ENCODE results near the gene RHOH. TPM values are rescaled to one million over a fixed set of nuclear protein-coding genes. Genes with fewer than 3 reads are reported as not detected.
A peak's percentile ranks its signal among the peaks of the same experiment; 100 is the strongest.

The RHOH gene
- total and polyA plus RNA-seq, 9 of the 15 experiments (the other 6 are each of a cell fraction or from before 2014, with no cell fraction given), result 14.3 to 37.7 (median 23.2) TPM

- TF ChIP-seq PBX2 (CRISPR knock-in tag; IDR thresholded peaks at IDR 0.05; ENCODE audit: low read depth) (no peak), PBX2 (tag; conservative IDR thresholded peaks at IDR 0.05; ENCODE audit: low read depth) (no peak), ATF7 (IDR thresholded peaks at IDR 0.05) (0 out of 2 replicates have a peak, but pooled peaks have one; percentile 41), GATAD2A (IDR thresholded peaks at IDR 0.05) (peak; percentile 63; the same call in 1 of the 2 replicates), JUND (IDR thresholded peaks at IDR 0.05; ENCODE audit: borderline replicate concordance, low read depth, low read length) (peak; percentile 79; the same call in 1 of the 2 replicates), JUND (tag; IDR thresholded peaks at IDR 0.05; ENCODE audit: borderline replicate concordance, low read depth, low read length) (peak; percentile 50; the same call in 1 of the 3 replicates), RBBP5 (IDR thresholded peaks at IDR 0.05; ENCODE audit: borderline replicate concordance, insufficient read depth, low read length, poor library complexity, severe bottlenecking) (no peak), MTA2 (IDR thresholded peaks at IDR 0.05; ENCODE audit: low read depth) (no peak), NUFIP1 (IDR thresholded peaks at IDR 0.05; ENCODE audit: partially characterized antibody) (no peak), ZNF551 (CRISPR knock-in tag; IDR thresholded peaks at IDR 0.05) (no peak), MEIS2 (IDR thresholded peaks at IDR 0.05; ENCODE audit: partially characterized antibody) (peak; percentile 13), MTA3 (IDR thresholded peaks at IDR 0.05; ENCODE audit: borderline replicate concordance) (0 out of 2 replicates have a peak, but pooled peaks have one; percentile 21), SPI1 (IDR thresholded peaks at IDR 0.05; ENCODE audit: borderline replicate concordance, low read depth, low read length) (peak; percentile 47; the same call in 1 of the 2 replicates), TCF7L2 (IDR thresholded peaks at IDR 0.05; ENCODE audit: low read depth, low read length) (no peak), ZFP36 (IDR thresholded peaks at IDR 0.05; ENCODE audit: low read depth, low read length, partially characterized antibody) (no peak), POLR3A (IDR thresholded peaks at IDR 0.05; ENCODE audit: borderline replicate concordance, extremely low read depth, insufficient read depth, insufficient read length) (no peak), NCOA1 (IDR thresholded peaks at IDR 0.05; ENCODE audit: low read depth) (no peak), JUN (IDR thresholded peaks at IDR 0.05; ENCODE audit: borderline replicate concordance, low read depth, low read length) (no peak), JUN (CRISPR knock-in tag; IDR thresholded peaks at IDR 0.05; ENCODE audit: borderline replicate concordance) (no peak)
- TF ChIP-seq, protein P1, sequence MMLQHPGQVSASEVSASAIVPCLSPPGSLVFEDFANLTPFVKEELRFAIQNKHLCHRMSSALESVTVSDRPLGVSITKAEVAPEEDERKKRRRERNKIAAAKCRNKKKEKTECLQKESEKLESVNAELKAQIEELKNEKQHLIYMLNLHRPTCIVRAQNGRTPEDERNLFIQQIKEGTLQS (IDR thresholded peaks at IDR 0.05), result peak; percentile 67; the same call in 1 of the 2 replicates
- TF ChIP-seq, protein P1 (CRISPR knock-in tag; conservative IDR thresholded peaks at IDR 0.05), result no peak
- TF ChIP-seq, protein P2, sequence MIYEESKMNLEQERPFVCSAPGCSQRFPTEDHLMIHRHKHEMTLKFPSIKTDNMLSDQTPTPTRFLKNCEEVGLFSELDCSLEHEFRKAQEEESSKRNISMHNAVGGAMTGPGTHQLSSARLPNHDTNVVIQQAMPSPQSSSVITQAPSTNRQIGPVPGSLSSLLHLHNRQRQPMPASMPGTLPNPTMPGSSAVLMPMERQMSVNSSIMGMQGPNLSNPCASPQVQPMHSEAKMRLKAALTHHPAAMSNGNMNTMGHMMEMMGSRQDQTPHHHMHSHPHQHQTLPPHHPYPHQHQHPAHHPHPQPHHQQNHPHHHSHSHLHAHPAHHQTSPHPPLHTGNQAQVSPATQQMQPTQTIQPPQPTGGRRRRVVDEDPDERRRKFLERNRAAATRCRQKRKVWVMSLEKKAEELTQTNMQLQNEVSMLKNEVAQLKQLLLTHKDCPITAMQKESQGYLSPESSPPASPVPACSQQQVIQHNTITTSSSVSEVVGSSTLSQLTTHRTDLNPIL (CRISPR knock-in tag; IDR thresholded peaks at IDR 0.05), result no peak
Observed at GRCh38 chr4:40212674-40213527, 16.1 kb downstream of the RHOH start (continued).

All from K562 (cell line).